Measurements from ENCODE around the gene NSD1.
"Not testable (repeated sequence)": the region's sequence is repeated elsewhere in the genome, so short reads cannot be mapped to it uniquely, and the experiment has no call there.

Gene NSD1

GRCh38 chr5:177177847-177178437 is 44.4 kb downstream of the NSD1 start:
- DNase-seq (ENCODE audit: low read depth, low spot score), result not testable (repeated sequence)

GRCh38 chr5:177178733-177179304 is 45.2 kb downstream of the NSD1 start:
- no peak for DNase-seq (ENCODE audit: low read depth, low spot score)

GRCh38 chr5:177179431-177179830 is 45.9 kb downstream of the NSD1 start:
- no peak for DNase-seq (ENCODE audit: low read depth, low spot score)

GRCh38 chr5:177183142-177183541 is 49.6 kb downstream of the NSD1 start:
- no peak for DNase-seq (ENCODE audit: low read depth, low spot score)

GRCh38 chr5:177183766-177184360 is 50.3 kb downstream of the NSD1 start:
- DNase-seq (ENCODE audit: low read depth, low spot score), result no peak

- no peak for DNase-seq (ENCODE audit: low read depth, low spot score)
Measured at GRCh38 chr5:177185993-177186392, 52.4 kb downstream of the NSD1 start.

GRCh38 chr5:177186645-177187044 is 53.1 kb downstream of the NSD1 start:
- no peak for DNase-seq (ENCODE audit: low read depth, low spot score)

- DNase-seq (ENCODE audit: low read depth, low spot score), result no peak
Measured at GRCh38 chr5:177188775-177189174, 55.2 kb downstream of the NSD1 start.

GRCh38 chr5:177189416-177189815 is 55.8 kb downstream of the NSD1 start:
- no peak for DNase-seq (ENCODE audit: low read depth, low spot score)

- no peak for DNase-seq (ENCODE audit: low read depth, low spot score)
Measured at GRCh38 chr5:177189965-177190364, 56.4 kb downstream of the NSD1 start.

GRCh38 chr5:177194268-177194667 is 60.7 kb downstream of the NSD1 start:
- peak; percentile 50 for DNase-seq (ENCODE audit: low read depth, low spot score)

GRCh38 chr5:177195307-177195952 is 61.9 kb downstream of the NSD1 start:
- peak; percentile 29 for DNase-seq (ENCODE audit: low read depth, low spot score)

- DNase-seq (ENCODE audit: low read depth, low spot score), result no peak
Measured at GRCh38 chr5:177198738-177199137, 65.2 kb downstream of the NSD1 start.

GRCh38 chr5:177204281-177204680 is 70.7 kb downstream of the NSD1 start:
- no peak for DNase-seq (ENCODE audit: low read depth, low spot score)

- DNase-seq (ENCODE audit: low read depth, low spot score), result no peak
Measured at GRCh38 chr5:177209610-177210009, 76.0 kb downstream of the NSD1 start.

- DNase-seq (ENCODE audit: low read depth, low spot score), result no peak
Measured at GRCh38 chr5:177212242-177212641, 78.7 kb downstream of the NSD1 start.

GRCh38 chr5:177220576-177220975 is 87.0 kb downstream of the NSD1 start:
- DNase-seq (ENCODE audit: low read depth, low spot score), result no peak

- no peak for DNase-seq (ENCODE audit: low read depth, low spot score)
Measured at GRCh38 chr5:177222269-177222668, 88.7 kb downstream of the NSD1 start.

GRCh38 chr5:177225798-177226197 is 92.2 kb downstream of the NSD1 start:
- DNase-seq (ENCODE audit: low read depth, low spot score), result no peak

- DNase-seq (ENCODE audit: low read depth, low spot score), result no peak
Measured at GRCh38 chr5:177226860-177227259, 93.3 kb downstream of the NSD1 start.

GRCh38 chr5:177228751-177229150 is 95.2 kb downstream of the NSD1 start:
- DNase-seq (ENCODE audit: low read depth, low spot score), result no peak

- no peak for DNase-seq (ENCODE audit: low read depth, low spot score)
Measured at GRCh38 chr5:177230660-177231059, 97.1 kb downstream of the NSD1 start.
